B cell (primary cell): ENCODE results near the gene SH3D19. TPM values are rescaled to one million over a fixed set of nuclear protein-coding genes. Genes with fewer than 3 reads are reported as not detected.

Source experiments
- ATAC-seq: fragments of 200-7000 bp; cut with Tn5 transposase; one replicate; pipeline ENCODE4 v1.10.0; 2021; ENCODE audit warnings: low read depth, mild to moderate bottlenecking, moderate number of reproducible peaks, moderate library complexity
- CTCF ChIA-PET: fragments of 350-600 bp; sonication (Branson Sonifier 250); formaldehyde crosslinking; loops from one replicate; lab custom pipeline; 2021; ENCODE audit warnings: antibody characterized with exemption, inconsistent platforms; lab: Charles Lee
- POLR2A ChIA-PET: fragments of 350-600 bp; sonication (Branson Sonifier 250); formaldehyde crosslinking; loops from one replicate; lab custom pipeline; 2021; ENCODE audit warnings: antibody characterized with exemption; lab: Charles Lee
- DNase-seq: peaks from one replicate; pipeline ENCODE4 v3.0.0; 2013
- H2AFZ ChIP-seq: 2 replicates; pipeline ENCODE4 v1.6.1; 2012; ENCODE audit warnings: mild to moderate bottlenecking, low read depth, low read length; ENCODE audit not compliant: insufficient read depth, poor library complexity, severe bottlenecking
- H3K27ac ChIP-seq, 2 donors: 1 replicate in 1 of 2; 2 replicates in 1 of 2; pipeline ENCODE4 v1.5.1; 2012 to 2013; ENCODE audit warnings: low read length in 2 of 2, mild to moderate bottlenecking in 2 of 2, moderate library complexity in 1 of 2
- H3K27me3 ChIP-seq, 4 experiments: fragments of 200-600 bp in 1 of 4; sonication (generic) in 1 of 4; replicated peaks in 1 of 4; 1 replicate in 2 of 4; 2 replicates in 2 of 4; pipeline versions ENCODE4 v1.6.1 to v1.7.0; 2013 to 2016; ENCODE audit warnings: low read length in 3 of 4, mild to moderate bottlenecking in 2 of 4, mixed read lengths in 1 of 4, moderate library complexity in 1 of 4; ENCODE audit not compliant: insufficient read depth in 4 of 4, control insufficient read depth in 3 of 4; ENCODE audit errors: control extremely low read depth in 1 of 4
- H3K36me3 ChIP-seq, 2 experiments: replicated peaks in 1 of 2; 1 replicate in 1 of 2; 2 replicates in 1 of 2; pipeline versions ENCODE4 v1.6.1 to v1.7.1; 2013; ENCODE audit warnings: low read length in 1 of 2; ENCODE audit not compliant: insufficient read depth in 2 of 2, control insufficient read depth in 1 of 2; ENCODE audit errors: control extremely low read depth in 1 of 2, extremely low read depth in 1 of 2
- H3K4me1 ChIP-seq, 2 donors: fragments of 200-600 bp in 1 of 2; sonication (generic) in 1 of 2; 1 replicate in 1 of 2; 2 replicates in 1 of 2; pipeline versions ENCODE4 v1.5.1 to v1.6.1; 2013 to 2017; ENCODE audit warnings: low read length in 2 of 2; ENCODE audit not compliant: control insufficient read depth in 2 of 2, insufficient read depth in 2 of 2
- H3K4me2 ChIP-seq: replicated peaks from 2 replicates; pipeline ENCODE3; 2012; ENCODE audit warnings: mild to moderate bottlenecking, low read depth, low read length; ENCODE audit not compliant: poor library complexity, severe bottlenecking
- H3K4me3 ChIP-seq, 5 experiments: fragments of 200-600 bp in 1 of 5; sonication (generic) in 1 of 5; 1 replicate in 3 of 5; 2 replicates in 2 of 5; pipeline versions ENCODE4 v1.5.1 to v1.7.0; 2011 to 2016; ENCODE audit warnings: low read length in 4 of 5, mild to moderate bottlenecking in 4 of 5, low read depth in 2 of 5, control low read depth in 1 of 5, moderate library complexity in 1 of 5; ENCODE audit not compliant: insufficient read depth in 1 of 5; ENCODE audit errors: control extremely low read depth in 1 of 5, extremely low read depth in 1 of 5
- H3K79me2 ChIP-seq: fragments of 200-600 bp; sonication (generic); one replicate; pipeline ENCODE4 v1.6.0; 2016; ENCODE audit warnings: low read length; ENCODE audit not compliant: control insufficient read depth, insufficient read depth
- H3K9ac ChIP-seq: fragments of 200-600 bp; sonication (generic); 2 replicates; pipeline ENCODE4 v1.6.1; 2017; ENCODE audit warnings: mild to moderate bottlenecking, low read length, moderate library complexity
- H3K9me3 ChIP-seq, 3 donors: one replicate each; pipeline versions ENCODE4 v1.6.1 to v1.7.1; 2013; ENCODE audit warnings: low read length in 2 of 3; ENCODE audit not compliant: control insufficient read depth in 2 of 3, insufficient read depth in 1 of 3; ENCODE audit errors: control extremely low read depth in 1 of 3
- H4K20me1 ChIP-seq: 2 replicates; pipeline ENCODE4 v1.6.0; 2012; ENCODE audit warnings: mild to moderate bottlenecking, low read length; ENCODE audit not compliant: insufficient read depth, control insufficient read depth, poor library complexity, severe bottlenecking
- H3K27ac Mint-ChIP-seq: one replicate; pipeline ENCODE4 v1.8.0; 2021; ENCODE audit warnings: mixed read lengths
- H3K27me3 Mint-ChIP-seq: one replicate; pipeline ENCODE4 v1.8.0; 2021; ENCODE audit warnings: mixed read lengths
- H3K4me1 Mint-ChIP-seq: one replicate; pipeline ENCODE4 v1.8.0; 2021; ENCODE audit warnings: mixed read lengths
- H3K4me3 Mint-ChIP-seq: one replicate; pipeline ENCODE4 v1.8.0; 2021; ENCODE audit warnings: mixed read lengths
- H3K9me3 Mint-ChIP-seq: one replicate; pipeline ENCODE4 v1.8.0; 2022; ENCODE audit warnings: mixed read lengths; ENCODE audit not compliant: insufficient read depth
- CTCF ChIP-seq: fragments of 200-600 bp; IDR thresholded peaks from one replicate; pipeline ENCODE4 v1.8.0; 2022; ENCODE audit warnings: antibody characterized with exemption, mild to moderate bottlenecking
- EZH2 ChIP-seq: IDR thresholded peaks from 2 replicates; pipeline ENCODE4 v1.6.1; 2012; ENCODE audit warnings: borderline replicate concordance, low read depth, mild to moderate bottlenecking, moderate library complexity, low read length; ENCODE audit not compliant: insufficient read depth, poor library complexity, severe bottlenecking
- WGBS: methylation state at CpG from one replicate; pipeline ENCODE4 v1.1.5; 2013; ENCODE audit warnings: missing lambda C conversion rate; ENCODE audit not compliant: insufficient coverage; 5-methylcytosine and 5-hydroxymethylcytosine counted together
- intact Hi-C: fragments of 100-400 bp; cut with micrococcal nuclease; formaldehyde crosslinking; loops from one replicate; pipeline ENCODE4 v1.10.0; 2022
- polyA plus RNA-seq: library from polyadenylated mRNA; depleted of rRNA; stranded (reverse); fragments of >200 nt; gene quantifications from 2 replicates; pipeline ENCODE4 v1.2.3, GENCODE V29; 2012
- total RNA-seq, 2 donors: library from RNA; stranded (reverse); fragments of 120-200 nt in 1 of 2; gene quantifications; 1 replicate in 1 of 2; 2 replicates in 1 of 2; pipeline versions ENCODE4 v1.2.3 to v1.2.4, GENCODE V29; 2013 to 2022

SH3D19 gene
- total and polyA plus RNA-seq, 2 donors (not counting 1 experiment from before 2014, with no cell fraction given): 0.01 TPM; not detected in 1

- peak overlapping the region; percentile 88 to 91 for H3K27ac ChIP-seq
- ATAC-seq (no peak), DNase-seq (no peak)
- H3K9ac ChIP-seq: peak overlapping the region; percentile 71
- peaks cover 13% of the 10 kb centered on the region for H3K79me2 ChIP-seq
- H3K4me1 ChIP-seq: peaks cover 26 to 31% of the 10 kb centered on the region in 2 donors
- Mint-ChIP-seq H3K27me3 (peaks cover 6% of the 10 kb centered on the region), H3K9me3 (no peaks in the 10 kb centered on the region), H3K4me1 (peaks cover 39% of the 10 kb centered on the region), H3K27ac (peak overlapping the region; percentile 98), H3K4me3 (peak overlapping the region; percentile 95)
- H3K4me2 ChIP-seq: peak overlapping the region; percentile 76
- H3K36me3 ChIP-seq: peaks cover 6 to 36% of the 10 kb centered on the region in 2 experiments
- ChIA-PET POLR2A (interaction anchor here (4.5 kb wide), 1 partner anchor 83 kb away, joined by 19 read pairs; the partner anchor contains the start of gene LRBA), CTCF (interaction anchor here (0.5 to 1.5 kb wide), 5 partner anchors 18 to 662 kb away, joined by 3 to 5 read pairs (median 3); partner anchors contain the start of gene GATB)
- H3K4me3 ChIP-seq: peak overlapping the region; percentile 59 to 85 (median 80)
- no peaks in the 10 kb centered on the region for H3K27me3 ChIP-seq
- H3K9me3 ChIP-seq: no peaks in the 10 kb centered on the region
- TF ChIP-seq EZH2 (no peak), CTCF (no peak)
- H2AFZ ChIP-seq: peak overlapping the region; percentile 70
- H4K20me1 ChIP-seq: peaks cover 23% of the 10 kb centered on the region
- intact Hi-C loops: loop anchor here (1.0 to 10.0 kb wide), 5 partner anchors 84 to 1680 kb away; partner anchors contain the start of genes ARFIP1, GATB, LRBA and TIGD4
- WGBS: 0% methylated on average over 2 of the region's 8 CpGs
Measured at GRCh38 chr4:151098979-151099228, 226.5 kb downstream of the SH3D19 start.

- H3K36me3 ChIP-seq: peaks cover 2 to 24% of the 10 kb centered on the region in 2 experiments
- Mint-ChIP-seq H3K4me1 (peaks cover 39% of the 10 kb centered on the region), H3K9me3 (no peaks in the 10 kb centered on the region), H3K27me3 (peaks cover 6% of the 10 kb centered on the region), H3K27ac (peak overlapping the region; percentile 72), H3K4me3 (peak overlapping the region; percentile 74)
- POLR2A ChIA-PET: interaction anchor here (0.6 to 4.5 kb wide), 2 partner anchors 82 to 228 kb away, joined by 3 to 19 read pairs; partner anchors contain the start of gene LRBA
- TF ChIP-seq EZH2 (no peak), CTCF (no peak)
- no peaks in the 10 kb centered on the region for H3K27me3 ChIP-seq
- no CpG with 5 or more reads among the region's 3 CpGs for WGBS
- ATAC-seq (no peak), DNase-seq (no peak)
- H3K4me1 ChIP-seq: peaks cover 26 to 31% of the 10 kb centered on the region in 2 donors
- peaks cover 14% of the 10 kb centered on the region for H4K20me1 ChIP-seq
- CTCF ChIA-PET: interaction anchor here (0.9 to 1.5 kb wide), 2 partner anchors 10 to 82 kb away, joined by 3 read pairs; no protein-coding TSS in a partner anchor
- peak overlapping the region; percentile 38 to 88 for H3K27ac ChIP-seq
- no peak overlapping the region for H3K9ac ChIP-seq
- no peaks in the 10 kb centered on the region for H3K9me3 ChIP-seq
- H3K4me2 ChIP-seq: peak overlapping the region; percentile 76
- H2AFZ ChIP-seq: peak overlapping the region; percentile 70
- peaks cover 13% of the 10 kb centered on the region for H3K79me2 ChIP-seq
- no peak overlapping the region for H3K4me3 ChIP-seq
- intact Hi-C loops: loop anchor here (5.0 to 10.0 kb wide), 2 partner anchors 1063 to 1565 kb away; no protein-coding TSS in a partner anchor
Measured at GRCh38 chr4:151097759-151098158, 227.6 kb downstream of the SH3D19 start.
